Activated T-cell treated with anti-CD3 and anti-CD28 coated beads, Interleukin-2, amount 50 U/mL, for 1 hour (primary cell): ENCODE results near the gene ASCC1.

Experiments
- DNase-seq: peaks from one replicate; pipeline ENCODE4 v3.0.0-alpha.2; 2020

Gene ASCC1

GRCh38 chr10:72081210-72081609 is 134.9 kb downstream of the ASCC1 start:
- DNase-seq: no peak

- DNase-seq: no peak
Observed at GRCh38 chr10:72080042-72080975, 135.8 kb downstream of the ASCC1 start.

DNA sequence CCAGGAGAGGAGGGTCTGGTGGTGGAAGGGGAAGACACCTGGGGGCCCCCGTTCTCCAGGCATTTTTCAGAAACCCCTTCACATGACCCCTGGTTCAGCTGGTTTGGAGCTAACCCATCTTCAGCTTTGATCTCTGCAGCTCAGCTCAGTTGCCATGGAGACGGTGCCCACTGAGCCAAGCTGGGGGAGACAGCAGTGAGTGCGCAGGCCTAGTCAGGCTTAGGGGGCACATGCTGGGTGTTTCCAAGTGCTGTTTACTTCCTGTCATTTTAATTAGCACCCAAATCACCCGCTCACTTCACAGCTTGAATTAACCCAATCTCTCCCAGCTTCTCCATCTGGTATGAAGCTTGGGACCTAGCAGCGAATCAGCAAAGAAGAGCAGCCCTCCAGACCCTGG is 136.7 kb downstream of the ASCC1 start:
- peak; percentile 70 for DNase-seq

DNA sequence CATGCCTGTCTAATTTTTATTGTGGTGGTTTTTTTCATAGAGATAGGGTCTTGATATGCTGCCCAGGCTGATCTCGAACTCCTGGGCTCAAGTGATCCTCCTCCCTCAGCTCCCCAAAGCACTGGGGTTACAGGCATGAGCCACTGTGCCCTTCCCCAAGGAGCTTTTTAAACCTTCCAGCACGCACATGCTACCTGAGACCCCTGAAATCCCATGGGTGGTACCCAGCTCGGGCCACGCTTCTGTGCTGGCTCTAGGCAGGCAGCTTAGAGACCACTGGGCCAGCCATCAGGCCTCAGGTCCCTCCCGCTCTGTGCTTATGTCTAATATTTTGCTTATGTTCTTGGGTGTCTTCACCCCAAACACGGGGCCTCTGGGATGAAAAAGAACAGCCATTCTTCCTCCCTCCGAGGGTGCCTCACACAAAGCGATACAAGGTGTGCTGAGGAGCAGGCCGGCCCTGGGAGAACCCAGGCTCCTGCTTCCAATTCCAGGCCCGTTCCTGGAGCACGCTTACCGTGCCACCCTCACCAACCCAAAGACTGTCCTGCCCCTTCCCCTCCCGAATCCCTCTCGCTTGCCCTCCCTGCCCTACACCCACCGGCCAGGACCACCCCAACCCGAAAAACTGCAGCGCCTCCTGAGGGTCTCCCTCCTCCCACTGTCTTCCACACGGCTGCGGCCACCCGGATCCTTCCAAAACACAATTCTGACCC is 138.6 kb downstream of the ASCC1 start:
- DNase-seq: no peak

DNA sequence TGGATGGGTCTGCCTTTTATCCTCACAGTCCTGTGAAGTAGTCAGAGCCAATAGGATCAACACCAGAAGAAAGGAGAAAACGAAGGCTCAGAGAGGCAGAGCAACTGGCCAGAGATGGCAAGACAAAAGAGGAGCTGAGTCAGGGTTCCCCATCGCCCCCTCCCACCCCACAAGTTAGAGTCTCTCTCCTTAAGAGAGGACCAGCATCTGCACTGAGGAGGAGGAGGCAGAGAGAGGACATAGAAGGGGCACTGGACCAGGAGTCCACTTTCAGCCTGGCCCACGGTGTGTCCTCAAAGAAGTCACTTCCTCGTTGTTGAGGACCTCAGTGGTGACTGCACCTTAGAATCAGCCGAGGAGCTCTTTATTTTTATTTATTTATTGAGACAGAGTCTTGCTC is 139.3 kb downstream of the ASCC1 start:
- no peak for DNase-seq

DNA sequence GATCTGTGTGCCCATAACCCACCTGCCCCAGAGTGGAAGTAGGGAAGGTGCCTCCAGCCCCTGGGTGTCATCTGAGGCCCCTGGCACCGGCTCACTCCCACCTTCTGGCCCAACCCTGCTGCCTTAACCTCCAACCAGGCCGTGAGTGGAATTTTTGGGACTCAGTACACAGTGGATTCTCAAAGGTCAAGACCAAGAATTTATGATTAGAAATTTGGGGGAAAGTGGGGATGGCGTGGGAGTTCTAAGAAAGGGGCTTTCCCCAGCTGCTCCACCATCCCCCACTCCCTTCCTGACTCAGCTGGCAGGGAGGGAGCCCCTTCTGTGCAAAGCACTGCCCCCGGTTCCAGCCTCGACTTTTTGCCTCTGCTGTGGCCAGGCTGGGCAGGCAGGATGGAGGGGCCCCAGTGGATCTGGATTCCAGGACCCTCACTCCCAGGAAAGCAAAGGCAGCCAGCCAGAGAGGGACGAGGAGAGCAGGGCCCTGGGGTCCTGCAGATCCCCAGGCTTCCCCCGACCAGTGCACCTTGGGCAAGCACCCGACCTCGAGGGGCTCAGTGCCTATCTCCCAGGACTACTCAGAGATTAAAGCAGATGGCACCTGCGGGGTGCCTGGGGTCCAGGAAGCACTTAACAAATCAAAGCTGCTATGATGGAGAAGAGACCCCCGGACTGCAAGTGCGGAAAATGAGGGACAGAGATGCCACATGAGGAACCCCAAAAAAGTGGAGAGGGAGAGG is 140.5 kb downstream of the ASCC1 start:
- no peak for DNase-seq

GRCh38 chr10:72074574-72075375 is 141.3 kb downstream of the ASCC1 start:
- no peak for DNase-seq

- no peak for DNase-seq
Observed at GRCh38 chr10:72073708-72074573, 142.1 kb downstream of the ASCC1 start.

DNA sequence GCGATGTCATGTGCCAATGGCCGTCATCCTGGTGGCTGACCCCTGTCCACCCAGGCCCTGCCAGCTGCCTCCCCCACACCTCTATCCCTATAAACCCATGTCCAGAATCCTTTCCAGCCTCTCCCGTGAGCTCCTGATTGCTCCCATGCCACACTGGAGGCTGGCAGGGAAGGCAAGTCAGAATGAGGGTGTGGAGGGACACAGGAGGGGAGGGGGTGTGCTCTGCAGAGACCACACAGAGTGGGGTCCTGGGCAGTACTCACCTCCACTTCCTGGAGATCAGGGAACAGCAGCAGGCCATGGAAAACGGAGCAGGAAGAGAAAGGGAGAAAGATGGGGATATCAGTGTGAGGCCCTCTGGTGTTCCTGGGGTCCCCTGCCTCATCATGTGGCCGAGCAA is 143.4 kb downstream of the ASCC1 start:
- no peak for DNase-seq

DNA sequence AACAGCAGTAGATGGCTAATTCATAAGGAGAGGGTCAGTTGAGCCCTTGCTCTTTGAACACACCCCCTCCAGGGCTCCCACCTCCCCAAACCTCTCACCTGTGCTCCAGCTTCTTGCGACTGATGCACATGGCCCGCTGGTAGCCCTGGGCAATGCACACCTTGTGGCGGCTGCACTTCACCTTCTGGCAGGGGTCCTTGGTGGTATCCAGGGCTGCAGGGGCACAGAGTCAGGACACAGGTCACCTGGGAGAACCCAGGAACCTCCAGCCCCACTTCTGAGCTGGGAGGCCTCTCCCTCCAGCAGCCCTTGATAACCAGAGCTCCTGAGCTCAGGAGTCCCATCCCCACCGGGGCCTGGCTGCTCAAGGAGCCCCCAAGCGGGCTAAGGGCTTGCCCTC is 144.0 kb downstream of the ASCC1 start:
- DNase-seq: no peak

- no peak for DNase-seq
Observed at GRCh38 chr10:72069751-72070526, 146.1 kb downstream of the ASCC1 start.

DNA sequence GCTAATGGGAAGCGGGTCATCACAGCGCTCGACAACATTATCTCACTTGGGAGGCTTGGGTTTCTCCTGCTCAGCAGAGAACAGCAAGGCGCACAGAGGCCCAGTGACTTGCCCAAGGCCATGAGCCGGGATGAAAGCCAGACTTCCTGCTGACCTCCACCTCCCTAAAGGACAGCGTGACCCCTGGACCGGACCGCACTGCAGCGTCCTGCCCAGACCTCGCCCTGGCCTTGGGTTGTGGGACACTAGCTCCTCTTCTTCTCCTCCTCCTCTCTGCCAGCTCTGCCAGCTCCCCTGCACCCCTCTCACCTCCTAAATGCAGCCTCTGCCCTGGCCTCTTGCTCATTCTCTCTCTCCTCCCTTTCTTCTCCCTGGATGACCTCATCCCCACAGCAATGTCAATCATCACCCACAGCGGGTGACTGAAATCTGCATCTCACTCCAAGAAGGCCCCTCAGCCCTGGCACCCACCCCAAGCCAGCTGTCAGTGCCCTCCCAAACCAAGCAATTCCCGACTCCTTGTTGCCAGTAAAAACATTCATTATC is 147.1 kb downstream of the ASCC1 start:
- DNase-seq: no peak

- no peak for DNase-seq
Observed at GRCh38 chr10:72068126-72068765, 147.8 kb downstream of the ASCC1 start.

DNA sequence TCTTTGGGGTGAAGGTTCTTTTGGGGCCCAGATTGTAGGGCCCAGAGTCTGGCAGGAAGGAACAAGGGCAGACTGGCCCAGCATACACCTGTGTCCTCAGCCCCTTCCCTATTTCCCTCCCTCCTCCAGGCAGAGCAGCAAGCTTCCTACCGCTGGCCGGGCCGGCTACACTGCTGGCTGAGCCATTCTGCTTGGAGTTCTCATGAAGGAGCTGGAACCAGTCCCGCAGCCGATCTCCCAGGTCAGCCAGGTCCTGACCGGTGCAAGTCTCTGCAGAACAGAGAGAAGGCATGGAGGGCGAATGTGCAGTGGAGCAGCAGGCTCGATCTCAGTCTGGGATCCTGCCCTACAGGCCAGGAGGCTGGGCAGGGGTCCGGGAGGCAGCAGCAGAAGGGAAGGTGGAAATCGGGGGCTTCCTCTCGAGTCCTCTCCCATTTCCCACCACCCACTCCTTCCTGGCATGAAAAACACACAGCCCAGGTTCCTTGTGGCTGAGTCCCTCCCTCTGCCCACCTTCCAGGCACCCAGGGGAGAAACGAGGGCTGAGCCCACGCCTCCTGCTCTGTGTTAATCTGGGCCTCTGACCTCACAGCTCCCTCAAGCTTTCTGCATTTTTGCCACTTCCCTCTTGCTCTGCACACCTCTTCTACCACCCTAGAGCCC is 148.5 kb downstream of the ASCC1 start:
- DNase-seq: no peak

GRCh38 chr10:72066318-72067284 is 149.5 kb downstream of the ASCC1 start:
- no peak for DNase-seq

- no peak for DNase-seq
Observed at GRCh38 chr10:72065439-72066025, 150.5 kb downstream of the ASCC1 start.

GRCh38 chr10:72063703-72064391 is 152.2 kb downstream of the ASCC1 start:
- DNase-seq: no peak
